GM18502 (cell line): ENCODE results near the gene ACVR1.

Experiments
- ATAC-seq: cut with Tn5 transposase; IDR thresholded peaks from one replicate; pipeline ENCODE4 v1.9.1; 2021; ENCODE audit warnings: mild to moderate bottlenecking; ENCODE audit not compliant: unreplicated experiment, poor library complexity

Gene ACVR1

GRCh38 chr2:157857881-157858280, 18.2 kb downstream of the ACVR1 start:
- no peak for ATAC-seq

- no peak for ATAC-seq
These were observed 20.0 kb downstream of the ACVR1 start for GRCh38 chr2:157856187-157856515.

- no peak for ATAC-seq
These were observed 22.3 kb downstream of the ACVR1 start for GRCh38 chr2:157853820-157854219.

- no peak for ATAC-seq
These were observed 22.9 kb downstream of the ACVR1 start for GRCh38 chr2:157853211-157853610.

GRCh38 chr2:157849591-157849990, 26.5 kb downstream of the ACVR1 start:
- no peak for ATAC-seq

- ATAC-seq = no peak
These were observed 27.9 kb downstream of the ACVR1 start for GRCh38 chr2:157848213-157848612.

- no peak for ATAC-seq
These were observed 31.0 kb downstream of the ACVR1 start for GRCh38 chr2:157845081-157845480.

GRCh38 chr2:157843935-157844334, 32.2 kb downstream of the ACVR1 start:
- ATAC-seq = no peak

GRCh38 chr2:157843081-157843480, 33.0 kb downstream of the ACVR1 start:
- no peak for ATAC-seq

- no peak for ATAC-seq
These were observed 33.8 kb downstream of the ACVR1 start for GRCh38 chr2:157842106-157842879.

GRCh38 chr2:157841485-157841884, 34.6 kb downstream of the ACVR1 start:
- no peak for ATAC-seq

GRCh38 chr2:157840568-157841156, 35.5 kb downstream of the ACVR1 start:
- ATAC-seq = no peak

- no peak for ATAC-seq
These were observed 36.3 kb downstream of the ACVR1 start for GRCh38 chr2:157839822-157840221.

GRCh38 chr2:157839162-157839801, 36.8 kb downstream of the ACVR1 start:
- ATAC-seq = no peak

- no peak for ATAC-seq
These were observed 37.5 kb downstream of the ACVR1 start for GRCh38 chr2:157838442-157839161.

- ATAC-seq = no peak
These were observed 38.2 kb downstream of the ACVR1 start for GRCh38 chr2:157837851-157838441.

GRCh38 chr2:157836531-157836930, 39.6 kb downstream of the ACVR1 start:
- no peak for ATAC-seq

- no peak for ATAC-seq
These were observed 40.7 kb downstream of the ACVR1 start for GRCh38 chr2:157835425-157835824.

- no peak for ATAC-seq
These were observed 41.1 kb downstream of the ACVR1 start for GRCh38 chr2:157835006-157835405.

- ATAC-seq = no peak
These were observed 42.4 kb downstream of the ACVR1 start for GRCh38 chr2:157833721-157834120.
